Panc1 (cell line): ENCODE data around the gene SPATS2L. TPM values are rescaled to one million over a fixed set of nuclear protein-coding genes. Genes with fewer than 3 reads are reported as not detected.

Source experiments
- ATAC-seq: fragments of 200-7000 bp; cut with Tn5 transposase; 2 replicates; pipeline ENCODE4 v1.9.1; 2020; ENCODE audit warnings: mild to moderate bottlenecking, moderate library complexity
- BruUV-seq: library from RNA; stranded (reverse); fragments of 400-500 nt; replicated peaks from 2 replicates; lab custom pipeline; 2021; lab: Mats Ljungman, UMichigan
- CTCF ChIA-PET: fragments of 300-600 bp; sonication (Branson Sonifier 250); formaldehyde crosslinking; loops from one replicate; lab custom pipeline; 2022; ENCODE audit warnings: antibody characterized with exemption; lab: Charles Lee
- POLR2A ChIA-PET: fragments of 300-600 bp; sonication (Branson Sonifier 250); formaldehyde crosslinking; loops from one replicate; lab custom pipeline; 2022; ENCODE audit warnings: antibody characterized with exemption; lab: Charles Lee
- DNase-seq: peaks from one replicate; pipeline ENCODE4 v3.0.0-alpha.2; 2010; ENCODE audit warnings: low read depth, low spot score
- H3K27ac ChIP-seq: 2 replicates; pipeline ENCODE4 v1.5.1; 2011; ENCODE audit warnings: mild to moderate bottlenecking, low read length, inconsistent platforms
- H3K27me3 ChIP-seq: fragments of 200-500 bp; sonication (Bioruptor generic); 2 replicates; pipeline ENCODE4 v1.6.0; 2014; ENCODE audit warnings: low read length, inconsistent platforms; ENCODE audit not compliant: control insufficient read depth, insufficient read depth
- H3K36me3 ChIP-seq: fragments of 200-500 bp; sonication (Bioruptor generic); 2 replicates; pipeline ENCODE4 v1.5.1; 2014; ENCODE audit warnings: inconsistent platforms, mild to moderate bottlenecking, low read length, moderate library complexity; ENCODE audit not compliant: control insufficient read depth, insufficient read depth
- H3K4me1 ChIP-seq: 2 replicates; pipeline ENCODE4 v1.5.1; 2011; ENCODE audit warnings: inconsistent platforms, mild to moderate bottlenecking, low read length, moderate library complexity; ENCODE audit not compliant: control insufficient read depth, insufficient read depth
- H3K4me3 ChIP-seq, 2 experiments: 2 replicates each; pipeline ENCODE4 v1.5.1; 2011 to 2012; ENCODE audit warnings: low read depth in 2 of 2, low read length in 2 of 2, mild to moderate bottlenecking in 2 of 2, inconsistent platforms in 1 of 2, moderate library complexity in 1 of 2
- H3K9me3 ChIP-seq: fragments of 200-500 bp; sonication (Bioruptor generic); 2 replicates; pipeline ENCODE4 v1.5.1; 2014; ENCODE audit warnings: low read depth, mild to moderate bottlenecking, inconsistent platforms, low read length, moderate library complexity; ENCODE audit not compliant: control insufficient read depth, insufficient read depth
- POLR2AphosphoS5 ChIP-seq: IDR thresholded peaks from 2 replicates; pipeline ENCODE4 v1.6.1; 2012; ENCODE audit warnings: mild to moderate bottlenecking, low read depth, low read length, moderate library complexity
- SIN3A ChIP-seq: IDR thresholded peaks from 2 replicates; pipeline ENCODE4 v1.6.1; 2012; ENCODE audit warnings: low read depth, mild to moderate bottlenecking, low read length, moderate library complexity, borderline replicate concordance; ENCODE audit not compliant: insufficient read depth
- TCF7L2 ChIP-seq: IDR thresholded peaks from 2 replicates; pipeline ENCODE4 v1.6.1; 2011; ENCODE audit warnings: mild to moderate bottlenecking, low read depth, low read length, inconsistent platforms
- in situ Hi-C: cut with HindIII; loops from 2 replicates; pipeline ENCODE4 v1.10.0; 2016; ENCODE audit warnings: low sequenced_read_pairs, low pct_unique_long_range_greater_than_20kb
- intact Hi-C: fragments of 100-400 bp; cut with micrococcal nuclease; formaldehyde crosslinking; loops from one replicate; pipeline ENCODE4 v1.10.0; 2022; ENCODE audit not compliant: unreplicated experiment
- total RNA-seq: library from RNA; stranded (reverse); gene quantifications from one replicate; pipeline ENCODE4 v1.2.1, GENCODE V29; 2021; ENCODE audit not compliant: unreplicated experiment
- TF ChIP-seq, protein P1 (sequence below): fragments of 450-650 bp; IDR thresholded peaks from 2 replicates; pipeline ENCODE4 v1.5.1; 2017; ENCODE audit warnings: mild to moderate bottlenecking
- TF ChIP-seq, protein P2 (sequence below), 2 experiments: IDR thresholded peaks; 2 replicates each; pipeline ENCODE4 v1.6.1; 2011 to 2012; ENCODE audit warnings: low read depth in 2 of 2, control low read depth in 1 of 2, low read length in 1 of 2, mild to moderate bottlenecking in 1 of 2, moderate library complexity in 1 of 2; ENCODE audit not compliant: insufficient read depth in 1 of 2

Gene SPATS2L
- total RNA-seq, 1 experiment from 2014 or later = 282 TPM

DNA sequence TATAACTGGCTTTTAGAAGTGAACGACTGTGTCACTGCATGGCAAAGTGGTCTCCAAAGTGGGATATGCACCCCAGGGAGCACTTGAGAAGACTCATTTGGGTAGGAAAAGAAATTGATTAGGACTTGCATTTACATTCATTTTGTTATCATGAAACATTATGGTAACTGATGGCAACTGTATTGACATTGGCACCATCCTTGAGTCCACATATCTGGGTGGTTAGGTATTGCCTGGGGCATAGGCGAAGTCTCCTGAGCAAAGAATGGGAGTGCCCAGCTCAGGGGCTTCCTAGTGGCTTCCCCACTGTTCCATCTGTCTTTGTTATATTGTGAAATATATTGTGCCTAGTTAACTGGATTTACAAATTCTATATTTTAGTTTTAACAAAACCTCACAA is 29.2 kb downstream of the SPATS2L start:
- Histone ChIP-seq H3K36me3 (no peaks in the 10 kb centered on the region), H3K9me3 (no peaks in the 10 kb centered on the region), H3K27me3 (no peaks in the 10 kb centered on the region), H3K4me3 (no peak overlapping the region), H3K27ac (peak overlapping the region; percentile 68), H3K4me1 (peaks cover 46% of the 10 kb centered on the region)
- ChIA-PET POLR2A (no interaction called here), CTCF (no interaction called here)
- ATAC-seq (no peak), DNase-seq (no peak)
- intact Hi-C loops (no loop called here), in situ Hi-C loops (no loop called here)
- TF ChIP-seq, protein P1, sequence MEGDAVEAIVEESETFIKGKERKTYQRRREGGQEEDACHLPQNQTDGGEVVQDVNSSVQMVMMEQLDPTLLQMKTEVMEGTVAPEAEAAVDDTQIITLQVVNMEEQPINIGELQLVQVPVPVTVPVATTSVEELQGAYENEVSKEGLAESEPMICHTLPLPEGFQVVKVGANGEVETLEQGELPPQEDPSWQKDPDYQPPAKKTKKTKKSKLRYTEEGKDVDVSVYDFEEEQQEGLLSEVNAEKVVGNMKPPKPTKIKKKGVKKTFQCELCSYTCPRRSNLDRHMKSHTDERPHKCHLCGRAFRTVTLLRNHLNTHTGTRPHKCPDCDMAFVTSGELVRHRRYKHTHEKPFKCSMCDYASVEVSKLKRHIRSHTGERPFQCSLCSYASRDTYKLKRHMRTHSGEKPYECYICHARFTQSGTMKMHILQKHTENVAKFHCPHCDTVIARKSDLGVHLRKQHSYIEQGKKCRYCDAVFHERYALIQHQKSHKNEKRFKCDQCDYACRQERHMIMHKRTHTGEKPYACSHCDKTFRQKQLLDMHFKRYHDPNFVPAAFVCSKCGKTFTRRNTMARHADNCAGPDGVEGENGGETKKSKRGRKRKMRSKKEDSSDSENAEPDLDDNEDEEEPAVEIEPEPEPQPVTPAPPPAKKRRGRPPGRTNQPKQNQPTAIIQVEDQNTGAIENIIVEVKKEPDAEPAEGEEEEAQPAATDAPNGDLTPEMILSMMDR = no peak
- TF ChIP-seq SIN3A (no peak), TCF7L2 (no peak), POLR2AphosphoS5 (no peak)
- TF ChIP-seq, protein P2, sequence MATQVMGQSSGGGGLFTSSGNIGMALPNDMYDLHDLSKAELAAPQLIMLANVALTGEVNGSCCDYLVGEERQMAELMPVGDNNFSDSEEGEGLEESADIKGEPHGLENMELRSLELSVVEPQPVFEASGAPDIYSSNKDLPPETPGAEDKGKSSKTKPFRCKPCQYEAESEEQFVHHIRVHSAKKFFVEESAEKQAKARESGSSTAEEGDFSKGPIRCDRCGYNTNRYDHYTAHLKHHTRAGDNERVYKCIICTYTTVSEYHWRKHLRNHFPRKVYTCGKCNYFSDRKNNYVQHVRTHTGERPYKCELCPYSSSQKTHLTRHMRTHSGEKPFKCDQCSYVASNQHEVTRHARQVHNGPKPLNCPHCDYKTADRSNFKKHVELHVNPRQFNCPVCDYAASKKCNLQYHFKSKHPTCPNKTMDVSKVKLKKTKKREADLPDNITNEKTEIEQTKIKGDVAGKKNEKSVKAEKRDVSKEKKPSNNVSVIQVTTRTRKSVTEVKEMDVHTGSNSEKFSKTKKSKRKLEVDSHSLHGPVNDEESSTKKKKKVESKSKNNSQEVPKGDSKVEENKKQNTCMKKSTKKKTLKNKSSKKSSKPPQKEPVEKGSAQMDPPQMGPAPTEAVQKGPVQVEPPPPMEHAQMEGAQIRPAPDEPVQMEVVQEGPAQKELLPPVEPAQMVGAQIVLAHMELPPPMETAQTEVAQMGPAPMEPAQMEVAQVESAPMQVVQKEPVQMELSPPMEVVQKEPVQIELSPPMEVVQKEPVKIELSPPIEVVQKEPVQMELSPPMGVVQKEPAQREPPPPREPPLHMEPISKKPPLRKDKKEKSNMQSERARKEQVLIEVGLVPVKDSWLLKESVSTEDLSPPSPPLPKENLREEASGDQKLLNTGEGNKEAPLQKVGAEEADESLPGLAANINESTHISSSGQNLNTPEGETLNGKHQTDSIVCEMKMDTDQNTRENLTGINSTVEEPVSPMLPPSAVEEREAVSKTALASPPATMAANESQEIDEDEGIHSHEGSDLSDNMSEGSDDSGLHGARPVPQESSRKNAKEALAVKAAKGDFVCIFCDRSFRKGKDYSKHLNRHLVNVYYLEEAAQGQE (IDR thresholded peaks at IDR 0.05; ENCODE audit: insufficient read depth in 1 of 2, low read depth in 2 of 2, low read length in 1 of 2) = no peak
- no TSS peak for BruUV-seq

DNA sequence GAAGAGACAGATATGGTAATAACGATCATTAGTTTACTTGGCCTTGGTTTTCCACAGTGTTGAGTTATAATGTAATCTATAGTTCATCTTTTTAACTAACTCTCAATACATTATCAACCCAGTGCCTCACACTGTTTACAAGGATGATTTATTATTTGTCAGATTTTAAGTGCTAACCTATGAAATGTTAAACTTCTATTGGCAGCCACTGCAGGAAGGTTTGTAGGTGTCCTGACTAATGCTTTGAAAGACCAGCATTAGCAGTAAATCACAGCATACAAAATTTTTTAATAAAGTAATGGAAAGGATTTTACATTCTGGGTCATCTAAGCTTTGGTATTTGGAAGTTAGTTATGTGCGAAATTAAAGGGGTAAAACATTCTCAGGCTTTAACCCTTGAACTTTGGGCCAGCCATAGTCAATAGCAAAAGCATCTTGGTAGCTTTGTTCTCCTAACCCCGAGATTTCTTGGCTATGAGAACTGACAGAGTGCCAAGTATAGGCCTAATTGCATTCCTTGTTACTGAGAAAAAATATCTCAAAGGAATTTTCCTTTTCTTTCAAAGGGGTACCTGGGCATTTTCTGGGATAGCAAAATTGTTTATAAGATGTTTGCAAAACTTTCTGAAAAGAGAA is 30.6 kb downstream of the SPATS2L start:
- 0 out of 2 replicates have a peak, but pooled peaks have one; percentile 52 for ATAC-seq
- BruUV-seq = no TSS peak
- H3K4me3 ChIP-seq = no peak overlapping the region
- H3K27ac ChIP-seq = peak overlapping the region; percentile 68
- in situ Hi-C loops = no loop called here
- TF ChIP-seq, protein P2 (IDR thresholded peaks at IDR 0.05; ENCODE audit: insufficient read depth in 1 of 2, low read depth in 2 of 2, low read length in 1 of 2) = no peak
- TF ChIP-seq SIN3A (no peak), TCF7L2 (no peak), POLR2AphosphoS5 (no peak)
- TF ChIP-seq, protein P1 = no peak
- intact Hi-C loops = no loop called here
- H3K4me1 ChIP-seq = peaks cover 47% of the 10 kb centered on the region
- H3K27me3 ChIP-seq = no peaks in the 10 kb centered on the region
- DNase-seq = no peak
- H3K9me3 ChIP-seq = no peaks in the 10 kb centered on the region
- ChIA-PET CTCF (no interaction called here), POLR2A (no interaction called here)
- no peaks in the 10 kb centered on the region for H3K36me3 ChIP-seq
